WTC11 (cell line): Measurements from ENCODE around the gene NAV2. TPM values are rescaled to one million over a fixed set of nuclear protein-coding genes. Genes with fewer than 3 reads are reported as not detected.

Source experiments
- ATAC-seq: fragments of 200-7000 bp; cut with Tn5 transposase; 2 replicates; pipeline ENCODE4 v1.10.0; 2021; ENCODE audit warnings: mild to moderate bottlenecking, moderate library complexity
- CTCF ChIA-PET: fragments of 300-600 bp; sonication (Branson Sonifier 250); formaldehyde crosslinking; loops from one replicate; lab custom pipeline; 2021; ENCODE audit warnings: antibody characterized with exemption; lab: Charles Lee
- POLR2A ChIA-PET: fragments of 350-600 bp; sonication (Branson Sonifier 250); formaldehyde crosslinking; loops from one replicate; lab custom pipeline; 2021; ENCODE audit warnings: antibody characterized with exemption; lab: Charles Lee
- DNase-seq: peaks from one replicate; pipeline ENCODE4 v3.0.0; 2021; ENCODE audit warnings: low spot score
- H3K27ac Mint-ChIP-seq: 2 replicates; pipeline ENCODE4 v1.8.0; 2021; ENCODE audit warnings: mixed read lengths
- H3K27me3 Mint-ChIP-seq: 2 replicates; pipeline ENCODE4 v1.8.0; 2021; ENCODE audit warnings: low read depth, mild to moderate bottlenecking, moderate library complexity, mixed read lengths
- H3K36me3 Mint-ChIP-seq: 2 replicates; pipeline ENCODE4 v1.8.0; 2021; ENCODE audit warnings: mixed read lengths
- H3K4me1 Mint-ChIP-seq: 2 replicates; pipeline ENCODE4 v1.8.0; 2022; ENCODE audit warnings: mixed read lengths
- H3K4me3 Mint-ChIP-seq: 2 replicates; pipeline ENCODE4 v1.8.0; 2021; ENCODE audit warnings: mild to moderate bottlenecking, moderate library complexity, mixed read lengths
- H3K9me3 Mint-ChIP-seq: 2 replicates; pipeline ENCODE4 v1.8.0; 2021; ENCODE audit warnings: mixed read lengths
- AR ChIP-seq: fragments of 250-450 bp; sonication (Bioruptor Pico); IDR thresholded peaks from 2 replicates; pipeline ENCODE4 v1.9.0; 2021; ENCODE audit warnings: mild to moderate bottlenecking
- E2F4 ChIP-seq: sonication (generic); formaldehyde crosslinking; IDR thresholded peaks from 2 replicates; pipeline ENCODE4 v1.8.1; 2022; ENCODE audit warnings: low read depth, mild to moderate bottlenecking, moderate library complexity, missing genetic modification reagents, borderline replicate concordance
- E2F5 ChIP-seq: sonication (generic); formaldehyde crosslinking; IDR thresholded peaks from 2 replicates; pipeline ENCODE4 v1.8.1; 2022; ENCODE audit warnings: mild to moderate bottlenecking, moderate library complexity, missing genetic modification reagents
- FOXK1 ChIP-seq: sonication (generic); formaldehyde crosslinking; IDR thresholded peaks from 2 replicates; pipeline ENCODE4 v1.8.0; 2022; ENCODE audit warnings: mild to moderate bottlenecking, moderate library complexity, missing genetic modification reagents
- GABPB1 ChIP-seq: sonication (generic); formaldehyde crosslinking; IDR thresholded peaks from 2 replicates; pipeline ENCODE4 v1.8.1; 2023; ENCODE audit warnings: mild to moderate bottlenecking, missing genetic modification reagents
- KAT7 ChIP-seq: sonication (generic); formaldehyde crosslinking; IDR thresholded peaks from 2 replicates; pipeline ENCODE4 v1.8.1; 2023; ENCODE audit warnings: missing genetic modification reagents, mild to moderate bottlenecking, borderline replicate concordance
- NFATC4 ChIP-seq: fragments of 250-450 bp; sonication (Bioruptor Pico); IDR thresholded peaks from 2 replicates; pipeline ENCODE4 v1.9.0; 2021; ENCODE audit warnings: mild to moderate bottlenecking
- NR2C2 ChIP-seq: sonication (generic); formaldehyde crosslinking; IDR thresholded peaks from 2 replicates; pipeline ENCODE4 v1.8.0; 2022; ENCODE audit warnings: mild to moderate bottlenecking, missing genetic modification reagents
- PRRX2 ChIP-seq: fragments of 250-450 bp; sonication (Bioruptor Pico); IDR thresholded peaks from 2 replicates; pipeline ENCODE4 v1.8.0; 2021; ENCODE audit warnings: mild to moderate bottlenecking
- SMAD4 ChIP-seq: sonication (generic); formaldehyde crosslinking; IDR thresholded peaks from 2 replicates; pipeline ENCODE4 v1.8.0; 2022; ENCODE audit warnings: mild to moderate bottlenecking, missing genetic modification reagents
- SOX15 ChIP-seq: fragments of 250-450 bp; sonication (Bioruptor Pico); IDR thresholded peaks from 2 replicates; pipeline ENCODE4 v1.9.0; 2021; ENCODE audit warnings: mild to moderate bottlenecking
- TEAD4 ChIP-seq: sonication (generic); formaldehyde crosslinking; IDR thresholded peaks from 2 replicates; pipeline ENCODE4 v1.8.0; 2022; ENCODE audit warnings: mild to moderate bottlenecking, missing genetic modification reagents
- TP53 ChIP-seq: sonication (generic); formaldehyde crosslinking; IDR thresholded peaks from 2 replicates; pipeline ENCODE4 v1.8.1; 2023; ENCODE audit warnings: mild to moderate bottlenecking, missing genetic modification reagents
- ZNF121 ChIP-seq: sonication (generic); formaldehyde crosslinking; IDR thresholded peaks from 2 replicates; pipeline ENCODE4 v1.8.0; 2023; ENCODE audit warnings: missing genetic modification reagents
- ZNF232 ChIP-seq: sonication (generic); formaldehyde crosslinking; IDR thresholded peaks from 2 replicates; pipeline ENCODE4 v1.8.0; 2022; ENCODE audit warnings: mild to moderate bottlenecking, missing genetic modification reagents
- ZNF281 ChIP-seq: sonication (generic); formaldehyde crosslinking; IDR thresholded peaks from 2 replicates; pipeline ENCODE4 v1.8.0; 2023; ENCODE audit warnings: mild to moderate bottlenecking, missing genetic modification reagents
- ZNF512 ChIP-seq: sonication (generic); formaldehyde crosslinking; IDR thresholded peaks from 2 replicates; pipeline ENCODE4 v1.8.1; 2022; ENCODE audit warnings: missing genetic modification reagents, borderline replicate concordance
- total RNA-seq: library from RNA; stranded (reverse); gene quantifications from 3 replicates; pipeline ENCODE4 v1.2.3, GENCODE V29; 2021

Gene NAV2
- total RNA-seq, 1 experiment from 2014 or later = 42.8 TPM

- POLR2A ChIA-PET = interaction anchor here (0.6 kb wide), 1 partner anchor 259 kb away, joined by 3 read pairs; no protein-coding TSS in a partner anchor
- no peak for ATAC-seq
- Mint-ChIP-seq H3K27me3 (peaks cover 100% of the 10 kb centered on the region), H3K4me3 (peak overlapping the region; percentile 74), H3K4me1 (peaks cover 77% of the 10 kb centered on the region), H3K36me3 (no peaks in the 10 kb centered on the region), H3K27ac (no peak overlapping the region), H3K9me3 (no peaks in the 10 kb centered on the region)
- peak; percentile 24 for DNase-seq
- TF ChIP-seq SOX15 (no peak), FOXK1 (no peak), SMAD4 (no peak), ZNF512 (CRISPR knock-in tag) (no peak)
- CTCF ChIA-PET = interaction anchor here (2.5 to 5.4 kb wide), 3 partner anchors 30 to 192 kb away, joined by 13 to 48 read pairs (median 33); no protein-coding TSS in a partner anchor
Observed at GRCh38 chr11:20161923-20162744, 449.5 kb downstream of the NAV2 start.

GRCh38 chr11:20162824-20163782, 450.5 kb downstream of the NAV2 start:
- Mint-ChIP-seq H3K27ac (no peak overlapping the region), H3K4me1 (peaks cover 68% of the 10 kb centered on the region), H3K36me3 (no peaks in the 10 kb centered on the region), H3K4me3 (peak overlapping the region; percentile 74), H3K27me3 (peaks cover 100% of the 10 kb centered on the region), H3K9me3 (no peaks in the 10 kb centered on the region)
- peak; percentile 34 for ATAC-seq
- DNase-seq = peak; percentile 69
- CTCF ChIA-PET = interaction anchor here (0.7 to 5.4 kb wide), 14 partner anchors 11 to 447 kb away, joined by 3 to 48 read pairs (median 6); no protein-coding TSS in a partner anchor
- POLR2A ChIA-PET = interaction anchor here (0.5 to 1.4 kb wide), 2 partner anchors 9 to 97 kb away, joined by 3 to 5 read pairs; no protein-coding TSS in a partner anchor
- TF ChIP-seq GABPB1 (CRISPR knock-in tag) = no peak
- TF ChIP-seq ZNF232 (CRISPR knock-in tag) = no peak
- TF ChIP-seq PRRX2 (CRISPR knock-in tag) = no peak
- no peak for TF ChIP-seq E2F4
- peak; percentile 44; the same call in 1 of the 2 replicates for TF ChIP-seq TEAD4 (CRISPR knock-in tag)
- TF ChIP-seq ZNF121 (CRISPR knock-in tag) = 0 out of 2 replicates have a peak, but pooled peaks have one; percentile 20
- no peak for TF ChIP-seq TP53 (CRISPR knock-in tag)

- Mint-ChIP-seq H3K4me3 (peak overlapping the region; percentile 74), H3K4me1 (peaks cover 60% of the 10 kb centered on the region), H3K9me3 (no peaks in the 10 kb centered on the region), H3K36me3 (no peaks in the 10 kb centered on the region), H3K27ac (no peak overlapping the region), H3K27me3 (peaks cover 99% of the 10 kb centered on the region)
- CTCF ChIA-PET = interaction anchor here (0.7 to 5.4 kb wide), 14 partner anchors 9 to 446 kb away, joined by 3 to 48 read pairs (median 4); no protein-coding TSS in a partner anchor
- DNase-seq (no peak), ATAC-seq (peak; percentile 48)
- POLR2A ChIA-PET = interaction anchor here (0.5 to 1.4 kb wide), 2 partner anchors 9 to 96 kb away, joined by 3 to 5 read pairs; no protein-coding TSS in a partner anchor
- no peak for TF ChIP-seq ZNF281 (CRISPR knock-in tag)
- TF ChIP-seq SMAD4 = no peak
- no peak for TF ChIP-seq NFATC4 (CRISPR knock-in tag)
- TF ChIP-seq E2F5 (CRISPR knock-in tag) = no peak
- no peak for TF ChIP-seq AR (CRISPR knock-in tag)
- no peak for TF ChIP-seq NR2C2 (CRISPR knock-in tag)
- TF ChIP-seq KAT7 (CRISPR knock-in tag) = no peak
Observed at GRCh38 chr11:20163783-20164481, 451.3 kb downstream of the NAV2 start.
